Measurements from ENCODE around the gene TP73.

The TP73 gene

GRCh38 chr1:3653286-3653618, 936 bp downstream of the TP73 start:
- no peak for DNase-seq (ENCODE audit: low read depth)

DNA sequence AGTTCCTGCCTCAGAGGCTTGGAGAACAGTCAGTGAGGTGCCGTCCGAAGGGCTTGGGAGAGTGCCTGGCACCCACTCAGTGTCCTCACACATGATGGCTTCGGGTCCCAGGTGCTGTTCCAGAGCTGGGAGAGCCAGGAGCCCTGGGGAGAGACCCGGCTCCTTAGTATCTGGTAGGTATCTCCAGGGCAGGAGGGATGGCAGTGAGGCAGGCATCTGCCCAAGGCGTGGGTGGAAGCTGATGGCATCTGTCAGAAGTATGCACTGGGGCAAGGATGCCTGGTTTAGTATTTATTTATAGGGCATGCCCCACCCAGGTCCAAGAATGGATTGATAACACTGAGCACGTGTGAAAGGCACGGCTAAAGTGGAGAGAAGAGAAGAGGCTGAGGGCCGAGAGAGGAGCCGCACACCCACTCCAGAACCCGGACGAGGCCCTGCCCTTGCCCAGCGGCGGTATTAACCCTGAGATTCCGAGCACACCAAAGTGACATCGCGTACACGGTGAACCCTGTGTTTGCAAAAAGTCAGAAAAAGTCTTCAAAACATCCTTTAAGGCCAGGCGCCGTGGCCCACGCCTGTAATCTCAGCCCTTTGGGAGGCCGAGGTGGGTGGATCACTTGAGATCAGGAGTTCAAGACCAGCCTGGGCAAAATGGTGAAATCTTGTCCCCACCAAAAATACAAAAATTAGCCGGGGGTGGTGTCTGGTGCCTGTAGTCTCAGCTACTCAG, 2.4 kb downstream of the TP73 start:
- no peak for DNase-seq (ENCODE audit: low read depth)

GRCh38 chr1:3656450-3657095, 4.3 kb downstream of the TP73 start:
- no peak for DNase-seq (ENCODE audit: low read depth)

- no peak for DNase-seq (ENCODE audit: low read depth)
These were observed 4.8 kb downstream of the TP73 start for GRCh38 chr1:3657096-3657475.

- no peak for DNase-seq (ENCODE audit: low read depth)
These were observed 5.4 kb downstream of the TP73 start for GRCh38 chr1:3657578-3658230.

GRCh38 chr1:3658231-3658615, 5.9 kb downstream of the TP73 start:
- no peak for DNase-seq (ENCODE audit: low read depth)

GRCh38 chr1:3659093-3659492, 6.8 kb downstream of the TP73 start:
- DNase-seq (ENCODE audit: low read depth): no peak

DNA sequence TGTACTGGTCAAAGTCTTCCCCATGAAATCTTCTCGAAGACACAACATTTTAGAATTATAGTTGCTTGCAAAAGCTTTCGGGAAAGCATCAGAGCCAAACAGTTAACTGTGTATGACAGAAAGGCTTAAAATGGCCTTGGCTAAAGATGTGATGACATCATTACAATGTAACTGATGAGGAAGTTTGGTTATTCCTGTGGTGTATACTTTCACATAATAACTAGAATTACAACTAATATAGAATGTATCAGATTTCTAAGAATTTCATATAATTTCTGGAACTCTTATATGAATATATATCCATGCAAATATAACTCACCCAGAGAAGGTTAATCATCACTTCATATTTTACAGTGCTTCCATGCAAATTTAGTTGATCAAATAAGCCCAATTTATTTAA, 8.4 kb downstream of the TP73 start:
- DNase-seq (ENCODE audit: low read depth): no peak

DNA sequence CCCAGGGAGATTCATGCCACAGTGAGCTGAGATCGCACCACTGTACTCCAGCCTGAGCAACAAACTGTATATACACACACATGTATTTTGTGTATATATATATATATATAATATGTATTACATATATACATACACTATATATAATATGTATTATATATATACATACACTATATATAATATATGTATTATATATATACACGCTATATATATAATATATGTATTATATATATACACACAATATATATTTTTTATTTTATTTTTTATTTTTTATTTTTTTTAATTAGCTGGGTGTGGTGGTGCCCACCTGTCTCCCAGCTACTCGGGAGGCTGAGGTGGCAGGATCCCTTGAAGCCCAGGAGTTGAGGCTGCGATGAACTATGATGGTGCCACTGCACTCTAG, 9.3 kb downstream of the TP73 start:
- DNase-seq (ENCODE audit: low read depth): no peak

DNA sequence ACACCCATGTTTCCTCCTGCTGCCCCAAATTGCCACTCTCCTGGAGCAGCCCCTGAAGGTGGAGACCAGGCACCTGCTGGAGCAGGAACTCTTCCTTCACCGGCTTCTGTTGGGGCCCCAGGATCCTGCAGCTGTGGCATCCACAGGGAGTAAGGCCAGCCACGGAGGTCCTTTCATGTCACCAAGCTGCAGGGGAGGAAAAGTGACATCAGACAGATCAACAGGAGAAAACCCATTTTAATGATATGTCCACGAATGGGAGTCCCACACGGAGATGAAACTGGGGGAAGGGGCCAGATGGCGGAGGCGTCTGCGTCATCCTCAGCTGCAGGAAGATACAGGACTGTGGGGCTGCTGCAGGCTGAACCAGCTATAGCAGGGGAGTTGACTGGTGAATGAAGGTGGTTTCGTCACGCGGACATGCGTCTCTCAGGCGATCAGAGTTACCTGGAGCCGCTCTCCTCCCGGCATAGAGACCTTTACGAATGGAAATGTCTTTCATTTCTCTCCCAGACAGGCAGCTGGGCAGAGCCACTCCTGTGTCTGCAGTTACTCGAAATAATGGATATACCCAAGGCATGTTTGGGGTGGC, 9.9 kb downstream of the TP73 start:
- no peak for DNase-seq (ENCODE audit: low read depth)

- no peak for DNase-seq (ENCODE audit: low read depth)
These were observed 11.8 kb downstream of the TP73 start for GRCh38 chr1:3663999-3664699.

DNA sequence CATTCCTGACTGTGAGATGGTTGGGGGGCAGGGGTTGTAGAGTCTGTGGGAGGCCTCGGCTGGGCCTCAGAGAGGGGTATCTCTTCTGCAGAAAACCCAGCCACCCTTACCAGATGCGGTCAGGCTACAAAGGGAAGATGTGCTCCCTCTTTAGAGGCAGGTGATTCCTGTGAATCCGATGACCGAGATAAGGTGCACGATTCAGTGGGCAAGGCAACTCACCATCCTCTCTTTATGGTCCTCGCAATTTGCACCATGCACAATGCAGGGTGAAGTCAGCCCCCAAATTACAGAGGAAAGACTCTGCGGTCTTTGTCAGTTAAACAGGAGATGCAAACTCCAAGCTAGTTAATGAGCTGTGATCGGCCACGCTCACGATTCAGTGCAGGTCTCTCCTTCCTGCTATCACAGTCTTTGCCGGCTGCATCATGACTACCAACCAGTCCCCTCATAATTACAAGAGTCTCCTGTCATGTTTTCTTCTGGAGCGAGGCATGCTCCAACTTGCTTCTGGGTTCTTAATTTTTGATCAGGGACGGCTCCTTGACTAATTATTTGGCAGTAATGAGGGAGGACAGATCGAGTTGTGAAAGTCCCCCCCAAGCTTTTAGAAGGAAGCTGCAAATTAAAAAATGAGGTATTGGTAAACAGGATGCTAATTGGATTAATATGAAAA, 12.5 kb downstream of the TP73 start:
- no peak for DNase-seq (ENCODE audit: low read depth)

GRCh38 chr1:3668148-3668547, 15.8 kb downstream of the TP73 start:
- no peak for DNase-seq (ENCODE audit: low read depth)

DNA sequence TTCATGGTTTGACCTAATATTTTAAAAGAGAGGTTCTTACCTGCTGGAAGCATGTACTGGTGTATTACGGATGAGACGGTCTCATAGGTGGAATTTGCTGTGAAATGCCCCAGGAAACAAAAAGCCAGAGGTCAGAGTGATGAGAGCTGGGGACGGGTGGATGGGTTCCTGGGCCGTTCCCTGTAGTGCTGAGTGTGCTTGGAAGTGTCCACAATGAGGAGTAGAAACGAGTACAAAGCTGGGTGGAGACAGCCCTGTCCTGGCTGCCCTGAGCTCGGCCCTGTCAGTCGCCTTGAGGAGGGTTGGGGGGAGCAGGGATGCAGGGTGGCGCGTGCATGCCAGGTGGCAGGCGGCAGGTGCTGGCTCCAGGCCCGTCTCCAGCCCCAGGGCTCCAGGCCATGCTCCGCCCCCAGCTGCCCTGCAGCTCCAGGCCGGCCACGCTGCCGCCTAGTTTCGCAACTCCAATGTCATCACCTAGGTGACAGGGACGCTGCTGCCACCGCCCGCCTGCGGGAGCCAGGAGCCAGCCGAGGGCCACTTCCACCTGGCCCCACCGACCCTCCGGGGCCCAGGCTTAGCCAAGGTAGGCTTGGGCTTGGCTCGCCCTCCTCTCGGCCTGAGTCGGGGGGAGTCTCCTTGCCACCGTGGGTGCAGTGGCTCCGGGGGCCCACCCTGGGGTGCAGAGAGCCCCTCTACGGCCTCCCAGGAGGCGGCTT, 16.4 kb downstream of the TP73 start:
- no peak for DNase-seq (ENCODE audit: low read depth)

GRCh38 chr1:3669421-3669821, 17.1 kb downstream of the TP73 start:
- no peak for DNase-seq (ENCODE audit: low read depth)

- DNase-seq (ENCODE audit: low read depth): no peak
These were observed 17.7 kb downstream of the TP73 start for GRCh38 chr1:3669971-3670431.

- no peak for DNase-seq (ENCODE audit: low read depth)
These were observed 18.5 kb downstream of the TP73 start for GRCh38 chr1:3670823-3671265.

GRCh38 chr1:3671371-3672180, 19.3 kb downstream of the TP73 start:
- no peak for DNase-seq (ENCODE audit: low read depth)

- no peak for DNase-seq (ENCODE audit: low read depth)
These were observed 20.1 kb downstream of the TP73 start for GRCh38 chr1:3672231-3672970.

DNA sequence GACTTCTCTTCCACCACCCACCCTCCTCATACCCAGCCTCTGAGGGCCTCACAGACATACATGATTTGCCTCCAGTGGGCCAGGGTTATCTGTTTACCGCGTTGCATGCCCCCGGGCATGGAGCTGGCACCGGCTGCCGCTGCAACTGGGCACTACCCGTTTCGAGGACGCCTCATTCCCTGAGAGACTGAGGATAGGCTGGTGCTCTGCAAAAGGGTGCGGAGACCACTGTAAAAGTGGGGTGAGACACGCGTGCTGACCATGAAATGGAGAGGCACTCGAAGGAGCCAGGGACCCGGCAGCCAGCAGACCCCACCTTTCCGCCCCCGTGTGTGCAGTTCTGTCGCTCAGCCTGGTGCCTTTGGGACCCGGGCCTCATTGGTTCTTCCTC, 20.6 kb downstream of the TP73 start:
- no peak for DNase-seq (ENCODE audit: low read depth)

Measured in fibroblast of gingiva (primary cell).